ENCODE data around the gene ERBB4.

The ERBB4 gene

DNA sequence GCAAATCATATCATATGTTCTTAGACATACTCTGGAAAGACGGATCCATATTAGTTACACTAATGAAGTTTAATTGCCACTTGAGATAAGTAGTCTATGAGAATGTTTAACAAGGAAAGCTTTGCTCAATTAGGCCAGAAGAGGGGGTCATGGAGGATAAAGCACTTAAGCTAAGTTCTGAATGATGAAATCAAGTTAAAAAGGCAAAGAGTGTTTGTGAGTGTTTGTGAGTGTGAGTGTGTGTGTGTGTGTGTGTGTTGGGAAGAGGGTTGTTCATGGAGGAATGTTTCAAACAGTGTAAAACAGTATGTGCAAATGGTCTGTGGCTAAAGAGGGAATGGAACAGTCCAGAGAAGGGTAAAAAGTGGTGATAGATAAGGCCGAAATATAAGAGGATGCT, 360.9 kb downstream of the ERBB4 start:
- TF ChIP-seq GATA2 (IDR thresholded peaks at IDR 0.05; ENCODE audit: low read depth, low read length) (no peak), GATA3 (IDR thresholded peaks at IDR 0.05; ENCODE audit: low read depth, low read length) (no peak)

DNA sequence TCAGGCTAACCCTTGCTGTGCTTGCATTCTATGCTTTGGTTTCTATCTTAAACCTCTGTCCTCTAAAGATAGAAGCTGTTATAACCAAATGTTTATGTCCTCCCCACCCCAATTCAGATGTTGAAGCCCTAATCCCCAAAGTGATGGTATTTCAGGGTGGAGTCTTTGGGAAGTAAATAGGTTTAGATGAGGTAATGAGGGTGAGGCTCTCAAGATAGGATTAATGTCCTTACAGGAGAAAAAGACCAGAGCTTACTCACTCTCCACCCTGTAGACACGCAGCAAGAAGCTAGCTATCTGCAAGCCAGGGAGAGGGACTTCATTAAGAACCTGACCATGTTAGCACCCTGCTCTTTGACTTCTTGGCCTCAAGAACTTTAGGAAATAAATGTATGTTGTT, 362.5 kb downstream of the ERBB4 start:
- no peak for TF ChIP-seq GATA3 (IDR thresholded peaks at IDR 0.05; ENCODE audit: low read depth, low read length)
- no peak for TF ChIP-seq GATA2 (IDR thresholded peaks at IDR 0.05; ENCODE audit: low read depth, low read length)

DNA sequence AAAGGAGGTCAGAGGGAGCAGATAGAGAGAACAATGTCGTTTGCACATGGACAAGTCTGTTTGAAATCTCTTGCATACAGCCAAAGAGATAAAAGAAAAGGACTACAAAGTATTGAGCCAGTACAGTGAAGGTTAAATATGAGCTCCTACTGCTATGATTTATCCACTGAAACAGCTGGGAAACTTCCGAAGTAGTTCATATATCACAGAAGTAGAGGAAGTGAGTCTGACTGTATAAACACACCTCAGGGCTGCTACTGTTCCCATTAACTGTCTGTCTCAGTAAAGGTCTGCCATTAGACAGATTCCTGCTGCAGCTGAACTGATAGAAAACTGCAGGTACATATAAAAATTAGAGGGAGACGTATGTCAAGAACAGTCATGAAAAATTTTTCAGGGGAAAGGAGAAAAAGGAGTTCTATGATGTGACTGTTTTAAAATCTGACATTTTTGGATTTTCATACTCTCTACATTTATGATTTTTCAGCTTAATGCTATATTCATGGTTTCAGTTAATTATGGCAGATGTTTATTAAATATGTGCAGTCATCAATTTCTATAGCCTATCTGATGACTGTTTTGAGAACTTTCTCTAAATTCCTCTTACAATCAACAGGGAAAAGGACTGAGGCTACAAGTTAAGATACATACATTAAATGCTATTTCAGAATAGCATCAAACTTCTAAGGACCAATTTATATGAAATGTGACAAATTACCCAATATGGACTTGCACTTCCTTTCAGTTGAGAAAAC, 364.7 kb downstream of the ERBB4 start:
- no peak for TF ChIP-seq GATA3 (IDR thresholded peaks at IDR 0.05; ENCODE audit: low read depth, low read length)
- no peak for TF ChIP-seq GATA2 (IDR thresholded peaks at IDR 0.05; ENCODE audit: low read depth, low read length)

DNA sequence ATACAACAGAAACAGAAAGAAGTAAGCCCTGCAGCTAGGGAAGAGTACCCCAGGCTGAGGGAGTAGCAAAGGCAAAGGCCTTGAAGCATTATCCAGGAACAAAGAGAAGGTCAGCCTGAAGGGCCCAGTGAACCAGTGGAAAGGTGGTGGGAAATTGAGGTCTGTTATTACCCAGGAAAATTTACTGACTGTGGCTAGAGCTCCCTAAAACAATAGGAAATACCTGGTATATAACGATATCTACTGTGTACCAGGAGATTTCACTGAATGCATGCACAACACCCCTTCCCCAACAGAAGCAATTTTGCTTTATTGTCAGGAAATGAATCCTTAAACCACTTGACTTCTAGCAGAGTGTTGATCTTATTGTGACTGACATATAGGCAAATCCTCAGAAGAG, 365.3 kb downstream of the ERBB4 start:
- no peak for TF ChIP-seq GATA2 (IDR thresholded peaks at IDR 0.05; ENCODE audit: low read depth, low read length)
- no peak for TF ChIP-seq GATA3 (IDR thresholded peaks at IDR 0.05; ENCODE audit: low read depth, low read length)

DNA sequence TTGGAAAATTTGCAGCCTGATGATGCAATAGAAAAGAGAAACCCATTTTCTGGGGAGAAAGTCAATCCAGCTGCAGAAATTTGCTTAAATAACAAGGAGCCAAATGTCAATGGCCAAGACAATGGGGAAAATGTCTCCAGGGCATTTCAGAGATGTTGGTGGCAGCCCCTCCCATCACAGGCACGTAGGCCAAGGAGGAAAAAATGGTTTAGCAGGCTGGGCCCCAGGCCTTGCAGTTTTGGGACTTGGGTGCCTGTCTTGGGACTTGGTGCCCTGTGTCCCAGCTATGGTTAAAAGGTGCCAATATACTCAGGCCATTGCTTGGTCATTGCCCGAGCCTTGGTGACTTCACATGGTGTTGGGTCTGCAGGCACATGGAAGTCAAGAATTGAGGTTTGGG, 368.2 kb downstream of the ERBB4 start:
- TF ChIP-seq GATA3 (IDR thresholded peaks at IDR 0.05; ENCODE audit: low read depth, low read length) (no peak), GATA2 (IDR thresholded peaks at IDR 0.05; ENCODE audit: low read depth, low read length) (no peak)

DNA sequence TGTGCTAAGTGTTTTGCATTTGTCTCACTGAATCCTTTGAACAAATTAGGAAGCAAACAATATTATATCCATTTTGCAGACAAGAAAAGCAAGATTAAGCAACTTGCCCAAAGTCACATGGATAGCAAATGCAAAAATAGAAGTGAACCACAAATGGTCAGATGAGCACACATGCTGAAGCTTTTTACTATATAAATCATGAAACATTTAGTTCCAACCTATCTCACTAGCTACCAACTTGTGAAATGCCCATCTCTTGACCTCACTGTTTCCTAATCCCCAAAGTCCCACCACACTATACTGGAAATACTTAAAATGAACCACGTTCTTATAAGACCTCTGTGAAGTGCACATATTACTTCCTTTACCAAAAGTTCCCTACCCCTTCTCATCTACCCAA, 380.5 kb downstream of the ERBB4 start:
- TF ChIP-seq GATA2 (IDR thresholded peaks at IDR 0.05; ENCODE audit: low read depth, low read length) (no peak), GATA3 (IDR thresholded peaks at IDR 0.05; ENCODE audit: low read depth, low read length) (no peak)

DNA sequence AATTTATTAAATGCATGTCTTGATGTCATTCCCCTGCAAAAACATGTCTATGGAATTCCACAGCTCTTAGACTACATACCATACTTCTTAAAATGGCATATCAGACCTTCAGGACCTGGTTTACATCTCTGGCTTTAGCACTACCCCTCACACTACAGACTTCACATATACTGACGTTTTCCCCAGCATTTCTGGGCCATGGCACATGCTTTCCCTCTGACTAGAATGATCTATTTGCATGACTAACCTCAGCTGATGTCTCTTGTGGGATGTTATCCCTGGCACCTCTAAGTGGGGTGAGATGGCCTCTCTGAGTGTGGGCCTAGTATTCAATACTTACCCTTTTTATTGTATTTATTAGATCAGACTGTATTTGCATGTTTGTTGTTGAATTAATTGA, 381.6 kb downstream of the ERBB4 start:
- TF ChIP-seq GATA3 (IDR thresholded peaks at IDR 0.05; ENCODE audit: low read depth, low read length), result no peak
- no peak for TF ChIP-seq GATA2 (IDR thresholded peaks at IDR 0.05; ENCODE audit: low read depth, low read length)

DNA sequence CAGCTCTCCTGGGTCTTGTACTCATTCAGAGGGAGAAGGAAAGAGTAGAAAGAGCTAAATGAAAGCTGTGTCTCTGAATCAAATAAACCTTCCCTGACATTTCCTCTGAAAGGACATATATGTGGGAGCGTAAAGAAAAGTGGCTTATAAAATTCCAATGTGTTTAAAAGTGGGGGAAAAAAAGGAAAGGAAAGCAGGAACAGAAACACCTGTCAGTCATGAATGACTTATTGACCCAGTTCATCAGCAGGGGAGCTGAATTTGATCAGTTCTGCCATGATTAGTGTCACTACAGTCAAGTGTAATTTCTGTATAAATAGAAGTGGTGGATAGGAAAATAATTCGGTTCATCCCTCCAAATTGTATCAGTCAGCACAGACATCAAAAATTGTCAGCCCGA, 382.5 kb downstream of the ERBB4 start:
- TF ChIP-seq GATA2 (IDR thresholded peaks at IDR 0.05; ENCODE audit: low read depth, low read length) (no peak), GATA3 (IDR thresholded peaks at IDR 0.05; ENCODE audit: low read depth, low read length) (no peak)

DNA sequence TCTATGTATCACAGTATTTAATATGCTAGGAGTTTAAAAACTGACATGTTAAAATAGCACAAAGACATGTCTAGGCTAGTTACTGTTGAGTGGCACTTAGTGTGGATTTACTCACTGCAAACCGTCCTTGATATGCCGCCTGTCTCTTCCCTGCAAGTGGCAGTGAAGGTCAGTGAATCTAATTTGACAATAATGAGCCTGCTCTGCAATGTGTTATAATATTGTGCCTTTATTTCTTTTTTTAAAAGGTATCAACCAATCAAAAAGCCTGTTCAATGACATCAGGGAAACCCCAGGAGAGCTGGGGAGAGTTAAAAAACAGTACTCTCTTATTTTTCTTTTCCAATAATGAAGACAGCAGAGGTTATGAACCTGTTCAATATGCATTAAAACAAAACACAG, 384.1 kb downstream of the ERBB4 start:
- TF ChIP-seq GATA3 (IDR thresholded peaks at IDR 0.05; ENCODE audit: low read depth, low read length) (no peak), GATA2 (IDR thresholded peaks at IDR 0.05; ENCODE audit: low read depth, low read length) (no peak)

DNA sequence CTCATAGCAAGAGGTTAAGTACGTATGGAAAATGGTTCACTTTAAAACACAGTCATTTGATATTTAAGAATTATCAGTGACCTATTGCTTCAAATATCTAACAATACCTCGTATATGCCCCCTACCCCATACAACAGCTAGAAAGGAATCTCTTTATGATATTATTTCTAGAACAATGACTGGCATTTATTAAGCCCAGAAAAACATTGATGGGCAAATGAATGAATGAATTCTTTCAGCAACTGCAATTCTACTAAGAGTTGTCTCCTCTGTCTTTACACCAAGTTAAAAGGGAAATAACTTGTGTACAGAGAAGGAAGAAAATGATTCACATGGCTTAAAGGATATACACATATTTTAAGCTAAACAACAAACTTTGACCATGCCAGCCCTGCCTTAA, 384.7 kb downstream of the ERBB4 start:
- no peak for TF ChIP-seq GATA2 (IDR thresholded peaks at IDR 0.05; ENCODE audit: low read depth, low read length)
- TF ChIP-seq GATA3 (IDR thresholded peaks at IDR 0.05; ENCODE audit: low read depth, low read length), result no peak

DNA sequence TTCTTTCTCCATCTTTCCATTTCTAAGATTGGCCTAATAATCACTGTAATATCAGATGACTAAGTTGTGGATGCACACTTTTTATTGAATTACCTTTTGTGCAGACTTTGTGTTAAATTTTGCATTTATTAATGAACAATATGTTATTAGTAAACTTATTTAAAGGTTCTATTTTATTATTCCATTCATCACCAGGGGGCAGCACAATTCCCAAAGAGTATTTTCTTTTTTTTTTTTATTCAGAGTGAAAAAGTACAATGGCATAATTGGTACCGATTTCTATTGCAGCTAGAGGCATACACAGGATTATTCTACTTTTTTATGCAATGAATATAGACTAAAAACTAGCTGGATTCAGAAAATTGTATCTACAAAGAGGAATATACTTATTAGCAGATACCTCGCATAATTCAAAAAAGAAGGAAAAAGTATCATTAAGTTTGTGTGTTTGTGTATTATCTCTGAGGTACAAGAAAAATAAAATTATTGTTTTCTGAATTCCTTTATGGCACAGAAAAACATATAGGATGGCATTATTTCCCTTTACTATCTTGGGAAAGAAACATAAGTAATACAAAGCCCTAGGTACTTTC, 390.6 kb downstream of the ERBB4 start:
- TF ChIP-seq GATA3 (IDR thresholded peaks at IDR 0.05; ENCODE audit: low read depth, low read length), result no peak
- TF ChIP-seq GATA2 (IDR thresholded peaks at IDR 0.05; ENCODE audit: low read depth, low read length), result no peak

DNA sequence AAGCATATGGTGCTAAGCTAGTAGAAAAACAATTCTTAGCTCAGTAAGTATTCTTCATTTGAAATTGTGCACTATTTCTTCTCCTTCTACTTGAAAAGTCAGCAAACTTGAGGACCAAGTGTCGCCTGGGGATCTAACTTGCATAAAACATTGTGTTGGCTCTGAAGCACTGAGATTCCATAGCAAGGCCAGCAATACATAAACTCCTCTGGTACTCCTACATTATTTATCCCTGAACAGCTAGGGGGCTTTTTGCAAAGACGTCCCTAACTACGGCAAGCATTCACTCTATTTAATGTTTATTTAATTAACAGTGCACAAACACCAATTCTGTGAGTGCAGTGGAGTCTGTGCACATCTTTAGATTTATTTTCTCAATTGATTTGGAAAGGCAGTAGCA, 392.2 kb downstream of the ERBB4 start:
- no peak for TF ChIP-seq GATA3 (IDR thresholded peaks at IDR 0.05; ENCODE audit: low read depth, low read length)
- TF ChIP-seq GATA2 (IDR thresholded peaks at IDR 0.05; ENCODE audit: low read depth, low read length), result no peak

DNA sequence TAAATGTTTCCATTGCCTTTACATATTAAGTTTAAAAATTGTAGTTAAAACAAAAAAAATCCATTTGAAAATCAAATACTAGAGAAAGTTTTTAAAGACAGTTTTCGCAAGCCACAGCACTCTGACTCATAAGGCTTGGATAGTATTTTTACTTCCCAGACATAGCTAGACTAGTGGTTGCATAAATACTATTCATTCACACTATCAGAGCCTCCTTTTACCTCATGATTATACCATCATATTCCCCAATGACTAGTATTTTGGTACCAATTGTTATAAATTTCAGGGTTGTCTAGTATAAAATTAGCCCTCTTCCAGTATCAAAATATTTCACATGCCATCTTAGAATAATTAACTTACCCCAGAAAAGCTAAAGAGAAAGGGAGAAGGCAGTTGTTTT, 393.5 kb downstream of the ERBB4 start:
- TF ChIP-seq GATA3 (IDR thresholded peaks at IDR 0.05; ENCODE audit: low read depth, low read length) (no peak), GATA2 (IDR thresholded peaks at IDR 0.05; ENCODE audit: low read depth, low read length) (no peak)

DNA sequence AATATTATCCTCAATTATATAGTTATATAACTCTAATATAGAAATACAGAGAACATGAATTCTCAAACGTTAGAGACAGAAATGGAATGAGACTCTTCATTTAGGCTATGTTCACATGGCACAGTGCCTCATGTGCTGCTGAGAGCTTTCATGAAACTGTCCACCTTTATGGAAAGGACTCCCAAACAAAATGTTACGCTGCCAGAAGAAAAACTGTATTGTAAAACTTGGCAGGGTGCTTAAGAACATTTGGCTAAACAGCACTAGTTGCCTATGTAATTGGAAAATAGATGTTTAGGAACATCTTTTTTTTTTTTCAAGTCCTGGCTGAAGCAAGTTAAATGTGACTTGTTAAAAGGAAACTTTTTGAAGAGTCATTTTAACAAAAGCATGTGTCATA, 396.0 kb downstream of the ERBB4 start:
- TF ChIP-seq GATA2 (IDR thresholded peaks at IDR 0.05; ENCODE audit: low read depth, low read length) (no peak), GATA3 (IDR thresholded peaks at IDR 0.05; ENCODE audit: low read depth, low read length) (no peak)

DNA sequence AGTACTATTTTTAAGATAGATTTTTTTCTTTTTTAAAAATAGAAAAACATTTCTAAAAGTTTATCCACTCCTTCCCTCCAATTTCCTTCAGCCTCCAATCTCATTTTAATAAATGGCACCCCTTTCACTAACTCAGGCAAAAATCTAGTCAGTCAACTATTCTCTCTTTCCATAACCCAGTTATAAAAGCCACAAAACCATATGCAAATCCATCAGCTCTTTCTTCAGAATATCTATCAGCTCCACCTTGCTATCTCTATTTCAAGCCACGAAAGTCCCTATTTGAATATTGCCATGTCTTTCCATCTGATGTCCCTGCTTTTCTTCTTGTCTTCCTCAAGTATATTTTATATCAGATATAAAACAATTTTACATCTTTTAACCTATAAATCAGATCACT, 397.1 kb downstream of the ERBB4 start:
- no peak for TF ChIP-seq GATA2 (IDR thresholded peaks at IDR 0.05; ENCODE audit: low read depth, low read length)
- no peak for TF ChIP-seq GATA3 (IDR thresholded peaks at IDR 0.05; ENCODE audit: low read depth, low read length)

Data from SH-SY5Y (cell line).